Measurements from ENCODE around the gene IRF4.

- TF ChIP-seq CTCF (IDR thresholded peaks at IDR 0.05; ENCODE audit: low read depth, low read length) (no peak), POLR2A (IDR thresholded peaks at IDR 0.05; ENCODE audit: extremely low read depth, insufficient read length) (no peak), MYC (IDR thresholded peaks at IDR 0.05; ENCODE audit: low read depth, low read length) (no peak)
- TF ChIP-seq, protein P1, sequence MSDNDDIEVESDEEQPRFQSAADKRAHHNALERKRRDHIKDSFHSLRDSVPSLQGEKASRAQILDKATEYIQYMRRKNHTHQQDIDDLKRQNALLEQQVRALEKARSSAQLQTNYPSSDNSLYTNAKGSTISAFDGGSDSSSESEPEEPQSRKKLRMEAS (IDR thresholded peaks at IDR 0.05; ENCODE audit: low read depth, low read length), result no peak
Observed at GRCh38 chr6:378958-379409, 12.6 kb upstream of the IRF4 start.

Measured in NB4 (cell line).